HepG2 (cell line): Measurements from ENCODE around the gene IL17C.

ENCODE experiments used
- CAMTA2 ChIP-seq: sonication (generic); formaldehyde crosslinking; IDR thresholded peaks from 2 replicates; pipeline ENCODE4 v1.4.0; 2020; ENCODE audit warnings: mild to moderate bottlenecking, missing genetic modification reagents, borderline replicate concordance
- CTCF ChIP-seq: sonication (generic); formaldehyde crosslinking; IDR thresholded peaks from 2 replicates; pipeline ENCODE4 v1.5.0; 2020; ENCODE audit warnings: mild to moderate bottlenecking, missing genetic modification reagents, moderate library complexity
- HINFP ChIP-seq: sonication (generic); formaldehyde crosslinking; IDR thresholded peaks from 2 replicates; pipeline ENCODE4 v1.4.0; 2020; ENCODE audit warnings: low read depth, mild to moderate bottlenecking, missing genetic modification reagents
- NFE2L2 ChIP-seq: fragments of 150-350 bp; IDR thresholded peaks from 2 replicates; pipeline ENCODE4 v1.6.1; 2014; ENCODE audit warnings: low read length
- RAD21 ChIP-seq: fragments of 450-650 bp; formaldehyde crosslinking; IDR thresholded peaks from 2 replicates; pipeline ENCODE4 v1.5.0; 2020; ENCODE audit warnings: mild to moderate bottlenecking
- ZNF777 ChIP-seq: sonication (generic); formaldehyde crosslinking; IDR thresholded peaks from 2 replicates; pipeline ENCODE4 v1.4.0; 2020; ENCODE audit warnings: missing genetic modification reagents

GRCh38 chr16:88610909-88611812 lies 27.2 kb upstream of the IL17C start:
- TF ChIP-seq CTCF (no peak), ZNF777 (no peak), RAD21 (CRISPR knock-in tag) (no peak), CAMTA2 (CRISPR knock-in tag) (no peak), NFE2L2 (no peak), HINFP (CRISPR knock-in tag) (no peak)
